ENCODE measurements around the gene TMPRSS9.

DNA sequence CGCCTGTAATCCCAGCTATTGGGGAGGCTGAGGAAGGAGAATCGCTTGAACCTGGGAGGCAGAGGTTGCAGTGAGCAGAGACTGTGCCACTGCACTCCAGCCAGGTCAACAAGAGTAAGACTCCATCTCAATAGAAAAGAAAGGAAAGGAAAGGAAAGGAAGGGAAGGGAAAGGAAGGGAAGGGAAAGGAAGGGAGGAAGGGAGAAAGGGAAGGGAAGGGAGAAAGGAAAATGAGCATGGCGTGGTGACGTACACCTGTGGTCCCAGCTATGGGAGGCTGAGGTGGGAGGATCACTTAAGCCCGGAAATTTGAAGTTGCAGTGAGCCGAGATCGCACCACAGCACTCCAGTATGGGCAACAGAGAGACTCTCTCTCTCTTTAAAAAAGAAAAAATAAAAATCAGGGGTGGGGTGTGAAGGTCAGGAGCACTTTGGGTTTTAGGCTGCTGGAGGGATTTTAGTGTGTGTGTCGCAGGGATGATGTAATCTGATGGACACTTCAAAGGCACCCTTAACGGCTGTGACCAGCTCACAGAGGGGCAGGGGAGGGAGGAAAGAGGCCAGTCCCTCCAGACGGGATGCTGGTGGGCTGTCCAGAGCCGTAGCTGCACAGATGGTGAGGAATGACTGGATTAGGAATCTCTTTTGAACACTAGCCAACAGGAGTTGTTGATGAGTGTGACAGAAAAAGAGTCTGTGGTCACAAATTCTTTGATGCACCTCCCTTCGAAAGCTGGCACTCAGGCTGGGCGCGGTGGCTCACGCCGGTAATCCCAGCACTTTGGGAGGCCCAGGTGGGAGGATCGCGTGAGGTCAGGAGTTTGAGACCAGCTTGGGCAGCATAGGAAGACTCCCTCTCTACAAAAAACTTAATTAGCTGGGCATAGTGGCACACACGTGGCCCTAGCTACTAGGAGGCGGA is 27.6 kb downstream of the TMPRSS9 start:
- TF ChIP-seq PHF8 (CRISPR knock-in tag; IDR thresholded peaks at IDR 0.05): no peak
- TF ChIP-seq ZNF615 (CRISPR knock-in tag; IDR thresholded peaks at IDR 0.05; ENCODE audit: borderline replicate concordance): no peak
- TF ChIP-seq ZNF878 (CRISPR knock-in tag; IDR thresholded peaks at IDR 0.05): no peak
- TF ChIP-seq, protein P1, sequence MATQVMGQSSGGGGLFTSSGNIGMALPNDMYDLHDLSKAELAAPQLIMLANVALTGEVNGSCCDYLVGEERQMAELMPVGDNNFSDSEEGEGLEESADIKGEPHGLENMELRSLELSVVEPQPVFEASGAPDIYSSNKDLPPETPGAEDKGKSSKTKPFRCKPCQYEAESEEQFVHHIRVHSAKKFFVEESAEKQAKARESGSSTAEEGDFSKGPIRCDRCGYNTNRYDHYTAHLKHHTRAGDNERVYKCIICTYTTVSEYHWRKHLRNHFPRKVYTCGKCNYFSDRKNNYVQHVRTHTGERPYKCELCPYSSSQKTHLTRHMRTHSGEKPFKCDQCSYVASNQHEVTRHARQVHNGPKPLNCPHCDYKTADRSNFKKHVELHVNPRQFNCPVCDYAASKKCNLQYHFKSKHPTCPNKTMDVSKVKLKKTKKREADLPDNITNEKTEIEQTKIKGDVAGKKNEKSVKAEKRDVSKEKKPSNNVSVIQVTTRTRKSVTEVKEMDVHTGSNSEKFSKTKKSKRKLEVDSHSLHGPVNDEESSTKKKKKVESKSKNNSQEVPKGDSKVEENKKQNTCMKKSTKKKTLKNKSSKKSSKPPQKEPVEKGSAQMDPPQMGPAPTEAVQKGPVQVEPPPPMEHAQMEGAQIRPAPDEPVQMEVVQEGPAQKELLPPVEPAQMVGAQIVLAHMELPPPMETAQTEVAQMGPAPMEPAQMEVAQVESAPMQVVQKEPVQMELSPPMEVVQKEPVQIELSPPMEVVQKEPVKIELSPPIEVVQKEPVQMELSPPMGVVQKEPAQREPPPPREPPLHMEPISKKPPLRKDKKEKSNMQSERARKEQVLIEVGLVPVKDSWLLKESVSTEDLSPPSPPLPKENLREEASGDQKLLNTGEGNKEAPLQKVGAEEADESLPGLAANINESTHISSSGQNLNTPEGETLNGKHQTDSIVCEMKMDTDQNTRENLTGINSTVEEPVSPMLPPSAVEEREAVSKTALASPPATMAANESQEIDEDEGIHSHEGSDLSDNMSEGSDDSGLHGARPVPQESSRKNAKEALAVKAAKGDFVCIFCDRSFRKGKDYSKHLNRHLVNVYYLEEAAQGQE (IDR thresholded peaks at IDR 0.05; ENCODE audit: borderline replicate concordance in 1 of 2, low read depth in 1 of 2, low read length in 2 of 2): no peak
- no peak for TF ChIP-seq BCL3 (CRISPR knock-in tag; IDR thresholded peaks at IDR 0.05)
- no peak for TF ChIP-seq MBD4 (IDR thresholded peaks at IDR 0.05; ENCODE audit: borderline replicate concordance, low read length)
- no peak for TF ChIP-seq ZNF281 (CRISPR knock-in tag; IDR thresholded peaks at IDR 0.05; ENCODE audit: borderline replicate concordance)
- no peak for TF ChIP-seq ZNF574 (CRISPR knock-in tag; IDR thresholded peaks at IDR 0.05)
- TF ChIP-seq NFKBIZ (CRISPR knock-in tag; IDR thresholded peaks at IDR 0.05): no peak
- no peak for TF ChIP-seq CTCF (CRISPR knock-in tag; IDR thresholded peaks at IDR 0.05)
- no peak for TF ChIP-seq HDAC6 (IDR thresholded peaks at IDR 0.05; ENCODE audit: low read depth, low read length)
- TF ChIP-seq CHD2 (IDR thresholded peaks at IDR 0.05; ENCODE audit: low read depth, low read length): no peak
- no peak for TF ChIP-seq DBP (CRISPR knock-in tag; IDR thresholded peaks at IDR 0.05; ENCODE audit: not compliant biosample characterization)
- TF ChIP-seq, protein P2, sequence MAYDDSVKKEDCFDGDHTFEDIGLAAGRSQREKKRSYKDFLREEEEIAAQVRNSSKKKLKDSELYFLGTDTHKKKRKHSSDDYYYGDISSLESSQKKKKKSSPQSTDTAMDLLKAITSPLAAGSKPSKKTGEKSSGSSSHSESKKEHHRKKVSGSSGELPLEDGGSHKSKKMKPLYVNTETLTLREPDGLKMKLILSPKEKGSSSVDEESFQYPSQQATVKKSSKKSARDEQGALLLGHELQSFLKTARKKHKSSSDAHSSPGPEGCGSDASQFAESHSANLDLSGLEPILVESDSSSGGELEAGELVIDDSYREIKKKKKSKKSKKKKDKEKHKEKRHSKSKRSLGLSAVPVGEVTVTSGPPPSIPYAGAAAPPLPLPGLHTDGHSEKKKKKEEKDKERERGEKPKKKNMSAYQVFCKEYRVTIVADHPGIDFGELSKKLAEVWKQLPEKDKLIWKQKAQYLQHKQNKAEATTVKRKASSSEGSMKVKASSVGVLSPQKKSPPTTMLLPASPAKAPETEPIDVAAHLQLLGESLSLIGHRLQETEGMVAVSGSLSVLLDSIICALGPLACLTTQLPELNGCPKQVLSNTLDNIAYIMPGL (CRISPR knock-in tag; IDR thresholded peaks at IDR 0.05; ENCODE audit: borderline replicate concordance in 1 of 2, low read depth in 1 of 2): no peak
